HG03196 (cell line): ENCODE measurements around the gene LIPJ.
A peak's percentile ranks its signal among the peaks of the same experiment; 100 is the strongest.

Experiments
- ATAC-seq: cut with Tn5 transposase; IDR thresholded peaks from one replicate; pipeline ENCODE4 v1.9.1; 2021; ENCODE audit not compliant: unreplicated experiment

Gene LIPJ, protein sequence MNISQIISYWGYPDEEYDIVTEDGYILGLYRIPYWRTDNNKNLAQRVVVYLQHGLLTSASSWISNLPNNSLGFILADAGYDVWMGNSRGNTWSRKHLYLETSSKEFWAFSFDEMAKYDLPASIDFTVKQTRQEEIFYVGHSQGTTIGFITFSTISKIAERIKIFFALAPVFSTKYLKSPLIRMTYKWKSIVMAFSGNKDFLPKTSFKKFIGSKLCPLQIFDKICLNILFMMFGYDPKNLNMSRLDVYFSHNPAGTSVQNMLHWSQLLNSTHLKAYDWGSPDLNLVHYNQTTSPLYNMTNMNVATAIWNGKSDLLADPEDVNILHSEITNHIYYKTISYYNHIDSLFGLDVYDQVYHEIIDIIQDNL

GRCh38 chr10:88586462-88586861 is at the start of gene LIPJ:
LIPJ (plus strand) TSS chr10:88586762; CDS start chr10:88590688, 3,926 bp downstream.
- ATAC-seq: no peak

GRCh38 chr10:88537322-88537721 is 49.2 kb upstream of the LIPJ start:
- no peak for ATAC-seq

DNA sequence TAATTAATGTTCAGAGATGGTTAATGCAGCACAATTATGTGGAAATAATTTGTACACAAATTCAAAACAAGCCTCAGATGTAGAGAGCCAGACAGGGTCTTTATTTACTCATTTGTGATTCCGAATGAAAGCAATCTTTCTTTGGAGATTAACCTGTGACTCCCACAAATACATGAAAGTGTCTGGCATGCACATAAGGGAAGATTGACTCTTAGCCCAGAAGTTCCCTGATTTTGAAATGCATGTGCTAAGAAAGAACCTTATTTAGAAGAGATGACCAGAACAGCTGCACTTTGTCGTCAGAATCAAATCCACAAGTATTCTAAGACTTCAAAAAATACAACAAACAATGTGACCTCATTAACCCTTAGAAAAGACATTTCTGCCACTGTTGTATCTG is 48.5 kb upstream of the LIPJ start:
- ATAC-seq: no peak

DNA sequence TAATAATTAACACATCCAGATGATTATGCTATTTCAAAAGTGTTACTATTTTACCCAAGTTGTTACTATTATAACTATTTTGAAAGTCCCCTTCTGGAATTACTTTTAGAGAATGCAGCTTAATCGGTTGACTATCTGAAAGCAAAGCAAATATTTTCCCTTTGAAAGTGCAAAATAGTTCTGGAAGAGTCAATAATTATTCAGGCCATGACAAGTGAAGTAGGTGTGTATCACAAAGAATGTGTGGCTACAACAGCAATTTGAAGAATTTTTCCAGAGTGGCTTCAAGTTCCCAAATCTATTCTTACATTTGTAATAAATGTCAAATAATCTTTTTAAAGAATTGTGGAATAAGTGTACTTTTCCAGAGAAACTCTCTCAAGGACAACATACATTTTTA is 46.2 kb upstream of the LIPJ start:
- ATAC-seq: no peak

- ATAC-seq: no peak
Measured at GRCh38 chr10:88541116-88541626, 45.4 kb upstream of the LIPJ start.

DNA sequence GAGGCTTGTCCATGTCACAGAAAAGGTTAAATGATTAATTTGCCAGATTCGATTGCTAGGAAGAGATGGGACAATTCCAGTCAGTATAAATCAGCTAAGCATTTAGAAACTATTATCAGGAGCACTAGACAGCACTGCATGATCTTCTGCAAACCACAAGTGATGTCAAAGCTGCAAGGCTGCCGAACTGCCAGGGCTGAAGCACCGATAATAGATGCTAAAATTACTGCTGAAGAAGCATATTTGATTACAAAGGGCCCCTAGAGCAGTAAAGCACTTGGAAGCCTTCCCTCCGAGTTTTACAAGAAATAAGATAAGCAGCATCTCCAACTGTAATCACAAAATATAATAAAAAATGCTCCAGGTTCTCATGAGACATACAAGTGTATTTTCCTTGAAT is 44.0 kb upstream of the LIPJ start:
- no peak for ATAC-seq

DNA sequence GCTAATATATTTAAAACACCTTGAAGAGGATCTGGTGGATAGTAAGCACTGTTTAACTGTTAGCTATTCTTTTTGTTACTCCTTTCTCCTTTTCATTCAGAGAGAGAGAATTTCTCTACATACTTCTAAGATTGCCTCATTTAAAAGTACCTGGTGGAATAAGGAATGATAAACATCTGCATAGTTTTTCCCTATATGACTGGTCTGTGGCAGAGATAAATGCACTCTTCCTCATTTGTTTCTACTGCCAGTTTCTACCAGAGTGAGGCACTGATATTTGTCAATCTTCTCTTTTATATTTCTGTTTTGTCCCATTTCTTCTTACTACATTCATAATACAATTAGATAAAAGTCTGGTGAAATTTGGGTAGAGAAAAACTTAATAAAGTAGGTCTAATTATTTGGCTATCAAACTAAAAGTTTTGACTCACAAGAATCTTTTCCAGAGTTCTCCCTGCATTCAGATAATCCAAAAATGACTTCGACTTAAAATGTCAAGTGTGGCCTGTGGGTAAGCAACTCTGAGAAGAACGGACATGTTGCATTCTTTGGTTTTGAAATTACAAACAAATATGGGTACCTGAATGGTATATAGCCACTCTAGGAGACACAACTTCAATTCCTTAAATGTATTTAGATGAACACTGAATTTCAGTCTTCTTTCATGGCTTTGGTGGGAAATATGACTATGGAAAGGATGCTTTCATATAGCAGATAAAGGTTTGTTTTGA is 42.3 kb upstream of the LIPJ start:
- no peak for ATAC-seq

GRCh38 chr10:88545359-88545758 is 41.2 kb upstream of the LIPJ start:
- ATAC-seq: no peak

- no peak for ATAC-seq
Measured at GRCh38 chr10:88546497-88546896, 40.1 kb upstream of the LIPJ start.

- ATAC-seq: no peak
Measured at GRCh38 chr10:88551246-88551645, 35.3 kb upstream of the LIPJ start.

GRCh38 chr10:88553116-88553752 is 33.3 kb upstream of the LIPJ start:
- ATAC-seq: peak; percentile 85

- ATAC-seq: no peak
Measured at GRCh38 chr10:88555190-88555908, 31.2 kb upstream of the LIPJ start.

DNA sequence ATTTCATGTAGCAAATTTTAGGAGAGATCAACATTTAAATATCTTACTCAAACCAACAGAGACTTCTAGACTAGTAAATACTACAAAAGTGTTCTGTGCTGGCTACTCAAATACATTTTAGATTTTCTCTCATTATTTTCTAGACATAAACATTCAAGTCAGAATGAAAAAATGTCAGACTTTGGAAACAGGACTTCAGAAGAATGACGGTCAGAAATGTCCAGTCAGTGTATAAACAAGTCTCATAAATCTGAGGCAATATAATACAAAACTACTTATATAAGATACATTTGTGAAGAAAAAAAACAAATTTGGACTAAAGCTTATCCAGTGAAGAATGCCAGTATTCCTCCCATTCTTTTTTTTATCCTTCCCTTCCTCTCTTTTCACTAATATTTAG is 29.3 kb upstream of the LIPJ start:
- no peak for ATAC-seq

DNA sequence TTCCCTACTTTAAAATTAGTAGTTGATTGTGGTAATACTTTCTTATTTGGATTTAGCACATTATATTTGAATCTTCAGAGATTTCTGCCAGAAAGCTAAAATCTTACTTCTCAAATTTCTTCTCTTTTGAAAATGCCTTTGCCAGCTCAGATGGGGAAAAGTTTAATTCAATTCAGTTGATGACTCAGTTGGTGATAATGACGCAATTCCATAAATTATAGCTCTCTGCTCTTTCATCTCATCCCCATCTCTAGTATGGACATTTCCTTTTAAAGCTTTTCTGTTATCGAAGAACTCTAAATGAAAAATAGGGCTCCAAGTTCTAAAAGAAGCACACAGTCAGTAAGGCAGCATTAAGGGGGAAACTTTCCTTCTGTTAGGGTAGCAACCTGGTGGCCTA is 28.9 kb upstream of the LIPJ start:
- no peak for ATAC-seq

GRCh38 chr10:88562152-88562551 is 24.4 kb upstream of the LIPJ start:
- no peak for ATAC-seq

DNA sequence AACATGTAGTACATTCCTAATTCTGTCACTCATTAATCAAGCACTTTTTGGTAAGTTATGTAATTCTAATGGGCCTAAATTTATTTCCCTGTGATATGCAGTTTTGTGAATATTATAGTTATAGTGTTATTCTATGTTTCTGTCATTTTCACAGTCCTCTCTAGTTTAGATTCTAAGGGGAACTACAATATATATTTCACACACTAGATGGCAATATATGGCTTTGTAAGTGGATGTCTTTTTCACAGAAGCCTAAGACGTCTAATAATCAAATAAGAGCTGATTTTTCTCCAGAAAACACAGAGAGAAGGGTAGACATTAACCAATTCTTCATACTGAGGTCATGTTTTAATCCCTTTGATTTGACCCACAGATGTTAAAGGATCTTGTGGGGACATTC is 21.5 kb upstream of the LIPJ start:
- ATAC-seq: no peak

DNA sequence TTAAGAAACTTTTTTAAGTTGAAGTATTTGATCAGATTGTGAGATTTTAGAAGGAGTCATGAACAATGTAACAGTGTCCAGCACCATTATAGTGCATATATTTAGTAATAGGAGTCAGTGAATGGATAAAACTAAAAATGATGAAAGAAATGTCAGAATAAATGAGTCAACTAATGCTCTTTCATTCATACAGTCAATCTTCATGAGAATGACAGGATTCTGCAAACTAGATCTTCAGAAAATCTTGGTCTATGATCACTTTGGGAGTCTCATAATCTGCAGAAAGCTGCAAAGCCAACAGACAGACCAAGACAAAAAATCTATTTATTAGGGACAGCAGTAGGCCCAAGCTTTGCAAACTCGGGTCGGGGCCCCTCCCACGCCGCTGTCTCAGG is 4.2 kb upstream of the LIPJ start:
- no peak for ATAC-seq

DNA sequence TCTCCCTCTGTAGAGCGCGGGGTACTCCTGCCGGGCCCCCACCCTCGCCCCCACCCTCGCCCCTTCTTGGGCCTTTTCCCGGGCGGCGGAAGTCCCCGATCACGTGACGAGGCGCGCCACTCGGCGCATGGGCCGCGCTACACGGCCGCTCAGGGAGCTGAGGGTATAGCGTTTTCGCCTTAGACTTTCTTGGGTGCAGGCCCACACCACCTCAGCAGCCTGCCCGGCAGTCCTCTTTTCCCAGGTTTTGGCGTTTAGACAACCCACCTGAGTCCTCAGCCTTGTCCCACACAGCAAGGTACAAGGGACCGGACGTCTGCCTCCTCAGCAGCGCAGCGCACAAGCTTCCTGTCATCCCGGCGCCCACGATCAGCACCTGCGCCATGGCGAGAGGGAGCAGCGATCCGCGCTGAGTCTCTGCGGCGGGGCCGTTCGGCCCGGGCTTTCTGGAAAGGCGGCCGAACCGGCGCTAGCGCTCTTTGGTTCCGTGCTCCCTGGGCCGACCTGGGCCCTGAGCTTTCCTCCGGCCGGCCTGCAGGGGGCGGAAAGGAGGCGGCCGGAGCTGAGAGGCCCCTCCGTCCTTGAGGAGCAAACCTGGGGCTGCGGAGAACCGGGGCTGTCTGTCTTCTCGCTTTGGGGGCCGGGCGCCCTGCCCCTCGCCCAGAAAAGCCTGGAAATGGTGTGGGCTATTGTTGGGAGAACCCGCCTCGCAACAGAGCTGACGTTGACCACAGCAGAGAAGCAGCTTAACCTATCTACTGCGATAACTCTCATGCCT is 3.6 kb upstream of the LIPJ start, which contains the start of gene RNLS:
RNLS (minus strand) TSS at position 513 of the 778 bp plus-strand sequence.
- peak; percentile 82 for ATAC-seq

DNA sequence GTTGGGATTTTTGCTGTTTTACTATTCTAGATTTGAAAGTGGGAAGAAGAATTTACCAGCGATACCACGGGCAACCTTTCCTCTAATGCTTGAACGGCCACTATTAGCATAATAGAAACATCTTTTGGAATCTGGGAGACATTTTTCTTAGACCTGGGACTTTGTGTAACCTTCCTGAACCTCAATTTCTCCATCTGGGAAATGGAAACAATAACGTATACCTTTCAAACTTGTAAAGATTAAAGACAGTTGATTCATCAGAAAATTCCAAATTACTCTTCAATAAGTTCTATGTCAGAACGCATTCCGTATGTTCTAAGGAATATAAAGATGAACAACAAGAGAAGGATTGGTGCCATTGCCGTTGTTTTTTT is 3.0 kb upstream of the LIPJ start:
- no peak for ATAC-seq

DNA sequence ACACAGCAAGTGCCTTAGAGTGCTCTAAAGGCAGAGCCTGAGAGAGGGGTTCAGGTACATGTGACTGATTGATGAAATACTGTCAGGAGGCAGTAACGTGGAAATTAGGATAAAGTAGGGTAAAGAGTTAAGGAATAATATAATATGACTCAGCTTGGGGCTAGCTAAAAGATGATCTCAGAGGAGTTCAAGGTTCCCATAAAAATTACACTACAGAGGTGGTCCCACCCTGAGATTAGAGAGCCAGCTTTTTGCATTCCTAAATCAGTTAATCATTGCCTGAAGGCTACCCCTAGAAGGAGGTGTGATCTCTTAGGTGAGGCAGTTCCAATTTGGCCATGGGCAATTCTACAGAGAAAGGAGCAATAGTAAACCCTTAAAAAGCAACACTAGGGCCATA is 5.8 kb downstream of the LIPJ start:
- no peak for ATAC-seq
